Measurements from ENCODE around the gene SHROOM2.

SHROOM2 gene

DNA sequence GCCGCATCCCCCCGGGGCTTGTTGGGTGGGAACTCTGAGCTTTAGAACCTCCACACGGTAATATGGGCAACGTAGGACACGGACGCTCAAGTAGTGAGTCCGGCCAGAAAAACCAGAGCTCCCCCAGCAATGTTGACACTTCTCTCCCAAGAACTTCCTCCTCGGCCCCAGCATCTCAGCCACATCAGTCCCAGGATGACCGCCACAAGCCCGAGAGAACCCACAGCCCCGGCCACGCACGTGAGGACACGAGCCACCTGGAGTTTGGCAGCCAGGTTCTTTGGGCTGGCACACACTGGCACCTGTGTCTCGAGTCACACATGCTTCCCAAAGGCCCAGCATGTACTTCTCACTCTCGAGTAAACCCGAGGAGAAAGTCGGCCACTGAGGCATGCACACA is 197.2 kb downstream of the SHROOM2 start:
- H3K9me3 ChIP-seq (ENCODE audit: control insufficient read depth, insufficient read depth, low read length) = no peaks in the 10 kb centered on the region
- H3K4me1 ChIP-seq (ENCODE audit: control insufficient read depth, insufficient read depth, low read length) = peaks cover 13% of the 10 kb centered on the region; the same call in 1 of the 2 replicates
- no peaks in the 10 kb centered on the region for H3K36me3 ChIP-seq (ENCODE audit: control insufficient read depth, insufficient read depth, low read length)
- no peaks in the 10 kb centered on the region for H3K27me3 ChIP-seq (ENCODE audit: control insufficient read depth, insufficient read depth, low read length)
- H3K27ac ChIP-seq (ENCODE audit: low read depth, low read length) = no peak overlapping the region
- H3K9ac ChIP-seq (ENCODE audit: low read depth, low read length) = no peak overlapping the region
- H3K4me3 ChIP-seq (ENCODE audit: low read depth, low read length) = no peak overlapping the region

GRCh38 chrX:9983846-9984245 is 197.6 kb downstream of the SHROOM2 start:
- Histone ChIP-seq H3K4me3 (ENCODE audit: low read depth, low read length) (no peak overlapping the region), H3K9ac (ENCODE audit: low read depth, low read length) (no peak overlapping the region), H3K9me3 (ENCODE audit: control insufficient read depth, insufficient read depth, low read length) (no peaks in the 10 kb centered on the region), H3K27me3 (ENCODE audit: control insufficient read depth, insufficient read depth, low read length) (no peaks in the 10 kb centered on the region), H3K36me3 (ENCODE audit: control insufficient read depth, insufficient read depth, low read length) (no peaks in the 10 kb centered on the region), H3K4me1 (ENCODE audit: control insufficient read depth, insufficient read depth, low read length) (peaks cover 9% of the 10 kb centered on the region; the same call in 1 of the 2 replicates), H3K27ac (ENCODE audit: low read depth, low read length) (no peak overlapping the region)

GRCh38 chrX:9988762-9989161 is 202.5 kb downstream of the SHROOM2 start:
- Histone ChIP-seq H3K9ac (ENCODE audit: low read depth, low read length) (no peak overlapping the region), H3K27ac (ENCODE audit: low read depth, low read length) (no peak overlapping the region), H3K4me1 (ENCODE audit: control insufficient read depth, insufficient read depth, low read length) (no peaks in the 10 kb centered on the region), H3K27me3 (ENCODE audit: control insufficient read depth, insufficient read depth, low read length) (no peaks in the 10 kb centered on the region), H3K4me3 (ENCODE audit: low read depth, low read length) (no peak overlapping the region), H3K9me3 (ENCODE audit: control insufficient read depth, insufficient read depth, low read length) (peaks cover 3% of the 10 kb centered on the region; the same call in 1 of the 2 replicates), H3K36me3 (ENCODE audit: control insufficient read depth, insufficient read depth, low read length) (no peaks in the 10 kb centered on the region)

- no peaks in the 10 kb centered on the region for H3K4me1 ChIP-seq (ENCODE audit: control insufficient read depth, insufficient read depth, low read length)
- no peak overlapping the region for H3K27ac ChIP-seq (ENCODE audit: low read depth, low read length)
- H3K9ac ChIP-seq (ENCODE audit: low read depth, low read length) = no peak overlapping the region
- no peaks in the 10 kb centered on the region for H3K27me3 ChIP-seq (ENCODE audit: control insufficient read depth, insufficient read depth, low read length)
- no peak overlapping the region for H3K4me3 ChIP-seq (ENCODE audit: low read depth, low read length)
- H3K9me3 ChIP-seq (ENCODE audit: control insufficient read depth, insufficient read depth, low read length) = peaks cover 13% of the 10 kb centered on the region
- no peaks in the 10 kb centered on the region for H3K36me3 ChIP-seq (ENCODE audit: control insufficient read depth, insufficient read depth, low read length)
These were observed 205.8 kb downstream of the SHROOM2 start for GRCh38 chrX:9992061-9992460.

GRCh38 chrX:9992724-9993123 is 206.5 kb downstream of the SHROOM2 start:
- Histone ChIP-seq H3K9me3 (ENCODE audit: control insufficient read depth, insufficient read depth, low read length) (peaks cover 15% of the 10 kb centered on the region), H3K27me3 (ENCODE audit: control insufficient read depth, insufficient read depth, low read length) (no peaks in the 10 kb centered on the region), H3K4me1 (ENCODE audit: control insufficient read depth, insufficient read depth, low read length) (no peaks in the 10 kb centered on the region), H3K36me3 (ENCODE audit: control insufficient read depth, insufficient read depth, low read length) (no peaks in the 10 kb centered on the region), H3K27ac (ENCODE audit: low read depth, low read length) (no peak overlapping the region), H3K4me3 (ENCODE audit: low read depth, low read length) (no peak overlapping the region), H3K9ac (ENCODE audit: low read depth, low read length) (no peak overlapping the region)

DNA sequence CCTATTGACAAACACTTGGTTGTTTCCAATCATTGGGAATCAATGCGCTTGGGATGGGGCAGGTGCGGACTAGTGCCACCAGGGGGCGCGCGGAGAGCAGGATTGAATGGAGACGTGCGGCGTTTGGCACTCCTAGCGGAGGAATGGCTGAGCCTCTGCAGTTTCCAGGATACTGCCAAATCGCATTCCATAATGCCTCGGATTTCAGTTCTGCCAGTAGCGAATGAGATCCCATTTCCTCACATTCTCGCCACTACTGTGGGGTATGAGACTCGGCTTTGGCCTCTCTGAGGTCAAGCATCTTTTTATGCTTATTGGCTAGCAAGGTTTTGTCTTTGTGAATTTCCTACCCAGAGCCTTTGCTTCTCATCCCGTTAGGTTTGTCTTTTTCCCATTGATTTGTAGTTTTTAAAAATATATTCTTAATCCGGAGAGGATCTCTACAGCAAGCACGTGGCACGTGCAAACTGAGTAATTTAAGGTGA is 209.7 kb downstream of the SHROOM2 start:
- no peak overlapping the region for H3K27ac ChIP-seq (ENCODE audit: low read depth, low read length)
- H3K4me1 ChIP-seq (ENCODE audit: control insufficient read depth, insufficient read depth, low read length) = no peaks in the 10 kb centered on the region
- no peaks in the 10 kb centered on the region for H3K27me3 ChIP-seq (ENCODE audit: control insufficient read depth, insufficient read depth, low read length)
- H3K36me3 ChIP-seq (ENCODE audit: control insufficient read depth, insufficient read depth, low read length) = no peaks in the 10 kb centered on the region
- no peak overlapping the region for H3K9ac ChIP-seq (ENCODE audit: low read depth, low read length)
- H3K4me3 ChIP-seq (ENCODE audit: low read depth, low read length) = no peak overlapping the region
- peaks cover 15% of the 10 kb centered on the region for H3K9me3 ChIP-seq (ENCODE audit: control insufficient read depth, insufficient read depth, low read length)

- no peak overlapping the region for H3K27ac ChIP-seq (ENCODE audit: low read depth, low read length)
- peaks cover 15% of the 10 kb centered on the region for H3K9me3 ChIP-seq (ENCODE audit: control insufficient read depth, insufficient read depth, low read length)
- no peaks in the 10 kb centered on the region for H3K4me1 ChIP-seq (ENCODE audit: control insufficient read depth, insufficient read depth, low read length)
- no peak overlapping the region for H3K4me3 ChIP-seq (ENCODE audit: low read depth, low read length)
- no peak overlapping the region for H3K9ac ChIP-seq (ENCODE audit: low read depth, low read length)
- H3K36me3 ChIP-seq (ENCODE audit: control insufficient read depth, insufficient read depth, low read length) = no peaks in the 10 kb centered on the region
- no peaks in the 10 kb centered on the region for H3K27me3 ChIP-seq (ENCODE audit: control insufficient read depth, insufficient read depth, low read length)
These were observed 210.8 kb downstream of the SHROOM2 start for GRCh38 chrX:9997041-9997440.

- no peak overlapping the region for H3K4me3 ChIP-seq (ENCODE audit: low read depth, low read length)
- no peak overlapping the region for H3K27ac ChIP-seq (ENCODE audit: low read depth, low read length)
- no peaks in the 10 kb centered on the region for H3K36me3 ChIP-seq (ENCODE audit: control insufficient read depth, insufficient read depth, low read length)
- no peaks in the 10 kb centered on the region for H3K4me1 ChIP-seq (ENCODE audit: control insufficient read depth, insufficient read depth, low read length)
- no peak overlapping the region for H3K9ac ChIP-seq (ENCODE audit: low read depth, low read length)
- H3K9me3 ChIP-seq (ENCODE audit: control insufficient read depth, insufficient read depth, low read length) = peaks cover 15% of the 10 kb centered on the region
- no peaks in the 10 kb centered on the region for H3K27me3 ChIP-seq (ENCODE audit: control insufficient read depth, insufficient read depth, low read length)
These were observed 211.3 kb downstream of the SHROOM2 start for GRCh38 chrX:9997524-9997923.
